Transverse colon (tissue), 4 donors: ENCODE results near the gene NXPH2. TPM values are rescaled to one million over a fixed set of nuclear protein-coding genes. Genes with fewer than 3 reads are reported as not detected.

Source experiments
- DNase-seq: peaks from one replicate; pipeline ENCODE4 v3.0.0-alpha.2; 2019
- H3K27ac ChIP-seq, 4 donors: fragments of 200-600 bp; sonication (generic); 2 replicates each; pipeline ENCODE4 v1.5.1; 2016 to 2018; ENCODE audit warnings: inconsistent platforms in 4 of 4
- H3K27me3 ChIP-seq: fragments of 200-600 bp; sonication (generic); 2 replicates; pipeline ENCODE4 v1.5.1; 2017; ENCODE audit warnings: inconsistent platforms
- H3K36me3 ChIP-seq, 4 donors: fragments of 200-600 bp; sonication (generic); 2 replicates each; pipeline ENCODE4 v1.5.1; 2017 to 2019; ENCODE audit warnings: inconsistent platforms in 4 of 4
- H3K4me1 ChIP-seq, 4 donors: fragments of 200-600 bp; sonication (generic); 2 replicates each; pipeline ENCODE4 v1.5.1; 2017 to 2020; ENCODE audit warnings: inconsistent platforms in 4 of 4
- H3K4me3 ChIP-seq, 4 donors: fragments of 200-600 bp; sonication (generic); 1 replicate in 1 of 4; 2 replicates in 3 of 4; pipeline versions ENCODE4 v1.5.1 to v1.6.1; 2017 to 2019; ENCODE audit warnings: inconsistent platforms in 4 of 4
- H3K9me3 ChIP-seq, 2 donors: fragments of 200-600 bp; sonication (generic); 2 replicates each; pipeline ENCODE4 v1.5.1; 2017 to 2019; ENCODE audit warnings: inconsistent platforms in 2 of 2
- CTCF ChIP-seq, 5 experiments: fragments of 200-600 bp in 3 of 5; fragments of 450-650 bp in 2 of 5; sonication (generic) in 3 of 5; IDR thresholded peaks; 1 replicate in 2 of 5; 2 replicates in 3 of 5; pipeline ENCODE4 v1.5.1; 2016 to 2017; ENCODE audit warnings: antibody characterized with exemption in 5 of 5, inconsistent platforms in 3 of 5, mild to moderate bottlenecking in 2 of 5, moderate library complexity in 1 of 5
- EP300 ChIP-seq: sonication (generic); formaldehyde crosslinking; IDR thresholded peaks from one replicate; pipeline ENCODE4 v1.6.1; 2017; ENCODE audit warnings: antibody characterized with exemption, low read depth
- POLR2A ChIP-seq: fragments of 450-650 bp; IDR thresholded peaks from one replicate; pipeline ENCODE4 v1.6.1; 2016; ENCODE audit warnings: antibody characterized with exemption, mild to moderate bottlenecking, moderate library complexity
- POLR2AphosphoS5 ChIP-seq, 3 donors: sonication (generic); formaldehyde crosslinking; IDR thresholded peaks; one replicate each; pipeline ENCODE4 v1.6.1; 2016; ENCODE audit warnings: antibody characterized with exemption in 3 of 3
- WGBS, 2 donors: methylation state at CpG; one replicate each; pipeline ENCODE4 v1.1.5; 2018; ENCODE audit warnings: low coverage in 1 of 2; 5-methylcytosine and 5-hydroxymethylcytosine counted together
- in situ Hi-C, 4 donors: fragments of 200-750 bp; cut with MboI; loops; one replicate each; pipeline versions ENCODE4 v1.15.0 to v1.15.1; 2017; ENCODE audit warnings: low sequenced_read_pairs in 3 of 4, low pct_ligation_motif_present in 1 of 4, low pct_unique_long_range_greater_than_20kb in 1 of 4
- intact Hi-C: fragments of 100-400 bp; cut with DNase I; formaldehyde crosslinking; loops from one replicate; pipeline ENCODE4 v1.15.1; 2023; ENCODE audit warnings: low total_unique reads
- total RNA-seq, 4 donors: library from RNA; depleted of rRNA; stranded (reverse); fragments of >200 nt; gene quantifications; one replicate each; pipeline ENCODE4 v1.1.0, GENCODE V29; 2016

The NXPH2 gene
- total RNA-seq, 4 donors from 2014 or later, result not detected

- H3K4me3 ChIP-seq, result no peak overlapping the region
- no peaks in the 10 kb centered on the region for H3K4me1 ChIP-seq
- no peaks in the 10 kb centered on the region for H3K9me3 ChIP-seq
- WGBS, 2 donors, result 91% methylated on average over 1 of the region's 1 CpG; no CpG with 5 or more reads in 1 of the 2 donors
- in situ Hi-C loops, result no loop called here
- TF ChIP-seq POLR2AphosphoS5 (IDR thresholded peaks at IDR 0.05), result no peak
- H3K36me3 ChIP-seq, result no peaks in the 10 kb centered on the region
- no peak for DNase-seq
- H3K27me3 ChIP-seq, result no peaks in the 10 kb centered on the region
- H3K27ac ChIP-seq, result no peak overlapping the region
- intact Hi-C loops, result no loop called here
Observed at GRCh38 chr2:138691667-138692066, 88.5 kb downstream of the NXPH2 start.

GRCh38 chr2:138689705-138690104 lies 90.5 kb downstream of the NXPH2 start:
- Histone ChIP-seq H3K27ac (no peak overlapping the region), H3K4me3 (no peak overlapping the region), H3K27me3 (no peaks in the 10 kb centered on the region), H3K36me3 (no peaks in the 10 kb centered on the region), H3K9me3 (no peaks in the 10 kb centered on the region), H3K4me1 (no peaks in the 10 kb centered on the region)
- in situ Hi-C loops, result no loop called here
- TF ChIP-seq CTCF (IDR thresholded peaks at IDR 0.05) (no peak), POLR2AphosphoS5 (IDR thresholded peaks at IDR 0.05) (no peak), POLR2A (no peak), EP300 (no peak)
- intact Hi-C loops, result no loop called here
- DNase-seq, result no peak
- 44 to 55% methylated on average over 4 of the region's 4 CpGs for WGBS, 2 donors

GRCh38 chr2:138682163-138682562 lies 98.0 kb downstream of the NXPH2 start:
- Histone ChIP-seq H3K36me3 (no peaks in the 10 kb centered on the region), H3K27ac (no peak overlapping the region), H3K27me3 (no peaks in the 10 kb centered on the region), H3K4me3 (no peak overlapping the region), H3K9me3 (no peaks in the 10 kb centered on the region), H3K4me1 (no peaks in the 10 kb centered on the region)
- no peak for TF ChIP-seq POLR2AphosphoS5 (IDR thresholded peaks at IDR 0.05)
- no peak for TF ChIP-seq POLR2A
- no peak for TF ChIP-seq EP300
- TF ChIP-seq CTCF (IDR thresholded peaks at IDR 0.05), result no peak
- in situ Hi-C loops (no loop called here), intact Hi-C loops (no loop called here)
- WGBS, 2 donors, result 72 to 89% methylated on average over 2 of the region's 2 CpGs
- DNase-seq, result no peak

GRCh38 chr2:138677221-138677620 lies 103.0 kb downstream of the NXPH2 start:
- H3K9me3 ChIP-seq, result no peaks in the 10 kb centered on the region
- H3K4me3 ChIP-seq, result no peak overlapping the region
- intact Hi-C loops, result no loop called here
- no peak overlapping the region for H3K27ac ChIP-seq
- H3K4me1 ChIP-seq, result no peaks in the 10 kb centered on the region
- TF ChIP-seq POLR2AphosphoS5 (IDR thresholded peaks at IDR 0.05) (no peak), EP300 (no peak), CTCF (IDR thresholded peaks at IDR 0.05) (no peak), POLR2A (no peak)
- in situ Hi-C loops, result no loop called here
- H3K36me3 ChIP-seq, result no peaks in the 10 kb centered on the region
- no peak for DNase-seq
- WGBS, 2 donors, result 22 to 69% methylated on average over 1 of the region's 1 CpG
- H3K27me3 ChIP-seq, result no peaks in the 10 kb centered on the region

GRCh38 chr2:138676619-138677021 lies 103.6 kb downstream of the NXPH2 start:
- no peaks in the 10 kb centered on the region for H3K9me3 ChIP-seq
- WGBS, 2 donors, result 86 to 96% methylated on average over 2 of the region's 2 CpGs
- no peak overlapping the region for H3K4me3 ChIP-seq
- H3K36me3 ChIP-seq, result no peaks in the 10 kb centered on the region
- TF ChIP-seq POLR2AphosphoS5 (IDR thresholded peaks at IDR 0.05) (no peak), CTCF (IDR thresholded peaks at IDR 0.05) (no peak), POLR2A (no peak), EP300 (no peak)
- H3K27me3 ChIP-seq, result no peaks in the 10 kb centered on the region
- H3K4me1 ChIP-seq, result no peaks in the 10 kb centered on the region
- no peak overlapping the region for H3K27ac ChIP-seq
- in situ Hi-C loops, result no loop called here
- intact Hi-C loops, result no loop called here
- no peak for DNase-seq
